Astrocyte of the cerebellum (primary cell): ENCODE measurements around the gene NBEAL2.
A peak's percentile ranks its signal among the peaks of the same experiment; 100 is the strongest.

Experiments used
- DNase-seq: peaks from one replicate; pipeline ENCODE4 v3.0.0-alpha.2; 2011; ENCODE audit warnings: low read depth
- H3K4me3 ChIP-seq: 2 replicates; pipeline ENCODE4 v1.5.1; 2011; ENCODE audit warnings: mild to moderate bottlenecking, low read depth, low read length, moderate library complexity
- CTCF ChIP-seq: IDR thresholded peaks from 2 replicates; pipeline ENCODE4 v1.5.1; 2012; ENCODE audit warnings: low read length, low read depth, moderate library complexity, mild to moderate bottlenecking; ENCODE audit errors: missing control alignments
- in situ Hi-C: cut with HindIII; loops from 2 replicates; pipeline ENCODE4 v1.10.0; 2017; ENCODE audit warnings: low sequenced_read_pairs

NBEAL2 gene

GRCh38 chr3:47008234-47008796, 28.8 kb downstream of the NBEAL2 start:
- no peak for TF ChIP-seq CTCF
- H3K4me3 ChIP-seq: no peak overlapping the region
- DNase-seq: no peak
- in situ Hi-C loops: no loop called here

DNA sequence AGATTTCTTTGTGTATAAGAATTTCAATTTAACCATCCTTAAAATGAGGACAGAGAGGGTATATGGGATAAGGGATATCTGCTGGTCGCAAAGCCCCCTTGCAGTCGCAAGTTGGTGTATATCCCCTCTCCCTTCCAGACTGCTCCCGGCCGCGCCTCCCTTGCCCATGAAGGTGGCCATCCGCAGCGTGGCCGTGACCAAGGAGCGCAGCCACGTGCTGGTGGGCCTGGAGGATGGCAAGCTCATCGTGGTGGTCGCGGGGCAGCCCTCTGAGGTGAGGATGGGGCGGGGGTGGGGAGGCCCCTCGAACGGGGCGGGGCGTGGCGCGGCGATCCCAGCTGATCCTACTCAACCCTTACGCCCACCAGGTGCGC, 29.4 kb downstream of the NBEAL2 start:
- DNase-seq: no peak
- H3K4me3 ChIP-seq: peak overlapping the region; percentile 43
- no peak for TF ChIP-seq CTCF
- in situ Hi-C loops: no loop called here

- peak; percentile 51 for DNase-seq
- in situ Hi-C loops: no loop called here
- no peak for TF ChIP-seq CTCF
- peak overlapping the region; percentile 43 for H3K4me3 ChIP-seq
These were observed 30.0 kb downstream of the NBEAL2 start for GRCh38 chr3:47009225-47010110.

- no peak for DNase-seq
- H3K4me3 ChIP-seq: peak overlapping the region; percentile 43
- TF ChIP-seq CTCF: no peak
- in situ Hi-C loops: no loop called here
These were observed 30.7 kb downstream of the NBEAL2 start for GRCh38 chr3:47010111-47010712.

GRCh38 chr3:47010910-47011309, 31.4 kb downstream of the NBEAL2 start:
- no peak overlapping the region for H3K4me3 ChIP-seq

More at GRCh38 chr3:47010910-47011309, 31.4 kb downstream of the NBEAL2 start:
- DNase-seq: no peak
- TF ChIP-seq CTCF: no peak
- in situ Hi-C loops: no loop called here
